Muscle layer of duodenum (tissue), 2 donors: Measurements from ENCODE around the gene MIB1.
"Not testable (repeated sequence)": the region's sequence is repeated elsewhere in the genome, so short reads cannot be mapped to it uniquely, and the experiment has no call there.

Source experiments
- H3K27ac ChIP-seq: one replicate; pipeline ENCODE4 v1.7.0; 2013; ENCODE audit warnings: mild to moderate bottlenecking, low read length
- H3K27me3 ChIP-seq: one replicate; pipeline ENCODE4 v1.7.0; 2013; ENCODE audit warnings: low read depth, mild to moderate bottlenecking, control low read depth, low read length
- H3K36me3 ChIP-seq, 2 donors: one replicate each; pipeline ENCODE4 v1.7.0; 2013; ENCODE audit warnings: low read length in 2 of 2, control low read depth in 1 of 2, mild to moderate bottlenecking in 1 of 2; ENCODE audit not compliant: insufficient read depth in 2 of 2, control insufficient read depth in 1 of 2
- H3K4me1 ChIP-seq, 2 donors: one replicate each; pipeline ENCODE4 v1.7.0; 2013; ENCODE audit warnings: low read length in 2 of 2, mild to moderate bottlenecking in 2 of 2, control low read depth in 1 of 2, moderate library complexity in 1 of 2; ENCODE audit not compliant: insufficient read depth in 2 of 2, control insufficient read depth in 1 of 2
- H3K4me3 ChIP-seq, 2 donors: one replicate each; pipeline ENCODE4 v1.7.0; 2013; ENCODE audit warnings: low read length in 2 of 2, low read depth in 1 of 2, mild to moderate bottlenecking in 1 of 2
- H3K9me3 ChIP-seq, 2 donors: one replicate each; pipeline ENCODE4 v1.7.0; 2013; ENCODE audit warnings: low read length in 2 of 2, control low read depth in 1 of 2, mild to moderate bottlenecking in 1 of 2; ENCODE audit not compliant: control insufficient read depth in 1 of 2
- donor health status: healthy.

Gene MIB1

GRCh38 chr18:21786526-21786925 lies 45.9 kb downstream of the MIB1 start:
- H3K36me3 ChIP-seq = peaks cover 17 to 48% of the 10 kb centered on the region in 2 donors
- H3K9me3 ChIP-seq = peaks cover 0 to 14% of the 10 kb centered on the region in 2 donors
- H3K27me3 ChIP-seq = no peaks in the 10 kb centered on the region
- no peaks in the 10 kb centered on the region for H3K4me1 ChIP-seq
- no peak overlapping the region for H3K4me3 ChIP-seq
- H3K27ac ChIP-seq = no peak overlapping the region

GRCh38 chr18:21796089-21796488 lies 55.5 kb downstream of the MIB1 start:
- H3K9me3 ChIP-seq, H3K27ac ChIP-seq, H3K36me3 ChIP-seq, H3K4me1 ChIP-seq, H3K4me3 ChIP-seq, H3K27me3 ChIP-seq: not testable (repeated sequence)

- H3K27ac ChIP-seq = no peak overlapping the region
Observed at GRCh38 chr18:21798126-21798525, 57.5 kb downstream of the MIB1 start.

GRCh38 chr18:21799721-21800120 lies 59.1 kb downstream of the MIB1 start:
- Histone ChIP-seq H3K4me3 (no peak overlapping the region), H3K27ac (no peak overlapping the region), H3K36me3 (peaks cover 9 to 13% of the 10 kb centered on the region in 2 donors), H3K4me1 (peaks cover 0 to 5% of the 10 kb centered on the region in 2 donors), H3K27me3 (no peaks in the 10 kb centered on the region), H3K9me3 (no peaks in the 10 kb centered on the region)

More at GRCh38 chr18:21798126-21798525, 57.5 kb downstream of the MIB1 start:
- Histone ChIP-seq H3K4me3 (no peak overlapping the region), H3K27me3 (no peaks in the 10 kb centered on the region), H3K9me3 (no peaks in the 10 kb centered on the region), H3K36me3 (peaks cover 4 to 5% of the 10 kb centered on the region in 2 donors), H3K4me1 (peaks cover 0 to 5% of the 10 kb centered on the region in 2 donors)

GRCh38 chr18:21803495-21803894 lies 62.9 kb downstream of the MIB1 start:
- Histone ChIP-seq H3K4me3 (no peak overlapping the region), H3K27me3 (no peaks in the 10 kb centered on the region), H3K4me1 (peaks cover 0 to 5% of the 10 kb centered on the region in 2 donors), H3K9me3 (no peaks in the 10 kb centered on the region), H3K27ac (no peak overlapping the region), H3K36me3 (peaks cover 17 to 18% of the 10 kb centered on the region in 2 donors)

GRCh38 chr18:21805771-21806366 lies 65.3 kb downstream of the MIB1 start:
- Histone ChIP-seq H3K36me3 (peaks cover 16 to 26% of the 10 kb centered on the region in 2 donors), H3K9me3 (no peaks in the 10 kb centered on the region), H3K27ac (no peak overlapping the region), H3K4me1 (no peaks in the 10 kb centered on the region), H3K27me3 (no peaks in the 10 kb centered on the region), H3K4me3 (no peak overlapping the region)

GRCh38 chr18:21808185-21808584 lies 67.6 kb downstream of the MIB1 start:
- no peaks in the 10 kb centered on the region for H3K4me1 ChIP-seq
- peaks cover 16 to 21% of the 10 kb centered on the region in 2 donors for H3K36me3 ChIP-seq
- H3K27me3 ChIP-seq = no peaks in the 10 kb centered on the region
- no peak overlapping the region for H3K27ac ChIP-seq
- H3K4me3 ChIP-seq = no peak overlapping the region
- H3K9me3 ChIP-seq = no peaks in the 10 kb centered on the region

GRCh38 chr18:21809725-21810124 lies 69.1 kb downstream of the MIB1 start:
- no peaks in the 10 kb centered on the region for H3K4me1 ChIP-seq
- no peak overlapping the region for H3K4me3 ChIP-seq
- H3K27me3 ChIP-seq = no peaks in the 10 kb centered on the region
- peaks cover 7 to 17% of the 10 kb centered on the region in 2 donors for H3K36me3 ChIP-seq
- no peaks in the 10 kb centered on the region for H3K9me3 ChIP-seq
- no peak overlapping the region for H3K27ac ChIP-seq

GRCh38 chr18:21815101-21815500 lies 74.5 kb downstream of the MIB1 start:
- Histone ChIP-seq H3K4me1 (no peaks in the 10 kb centered on the region), H3K27ac (no peak overlapping the region), H3K4me3 (no peak overlapping the region)

GRCh38 chr18:21820033-21820810 lies 79.6 kb downstream of the MIB1 start:
- Histone ChIP-seq H3K4me1 (no peaks in the 10 kb centered on the region), H3K27me3 (no peaks in the 10 kb centered on the region), H3K36me3 (peaks cover 20 to 24% of the 10 kb centered on the region in 2 donors), H3K4me3 (no peak overlapping the region), H3K9me3 (no peaks in the 10 kb centered on the region), H3K27ac (no peak overlapping the region)

More at GRCh38 chr18:21815101-21815500, 74.5 kb downstream of the MIB1 start:
- peaks cover 12 to 20% of the 10 kb centered on the region in 2 donors for H3K36me3 ChIP-seq
- H3K9me3 ChIP-seq = no peaks in the 10 kb centered on the region
- H3K27me3 ChIP-seq = no peaks in the 10 kb centered on the region

GRCh38 chr18:21820811-21821143 lies 80.2 kb downstream of the MIB1 start:
- peaks cover 15 to 24% of the 10 kb centered on the region in 2 donors for H3K36me3 ChIP-seq
- no peaks in the 10 kb centered on the region for H3K4me1 ChIP-seq
- H3K4me3 ChIP-seq = no peak overlapping the region
- no peaks in the 10 kb centered on the region for H3K27me3 ChIP-seq
- no peaks in the 10 kb centered on the region for H3K9me3 ChIP-seq
- H3K27ac ChIP-seq = no peak overlapping the region
